PC-9 (cell line): ENCODE data around the gene OBI1.

Source experiments
- EZH2 ChIP-seq: fragments of 200-600 bp; sonication (generic); IDR thresholded peaks from 2 replicates; pipeline ENCODE4 v1.8.0; 2017; ENCODE audit warnings: antibody characterized with exemption, low read depth
- TF ChIP-seq, protein P1 (sequence below): fragments of 200-600 bp; sonication (generic); conservative IDR thresholded peaks from 2 replicates; pipeline ENCODE4 v1.6.1; 2017; ENCODE audit warnings: mixed run types, antibody characterized with exemption, mild to moderate bottlenecking, moderate library complexity

DNA sequence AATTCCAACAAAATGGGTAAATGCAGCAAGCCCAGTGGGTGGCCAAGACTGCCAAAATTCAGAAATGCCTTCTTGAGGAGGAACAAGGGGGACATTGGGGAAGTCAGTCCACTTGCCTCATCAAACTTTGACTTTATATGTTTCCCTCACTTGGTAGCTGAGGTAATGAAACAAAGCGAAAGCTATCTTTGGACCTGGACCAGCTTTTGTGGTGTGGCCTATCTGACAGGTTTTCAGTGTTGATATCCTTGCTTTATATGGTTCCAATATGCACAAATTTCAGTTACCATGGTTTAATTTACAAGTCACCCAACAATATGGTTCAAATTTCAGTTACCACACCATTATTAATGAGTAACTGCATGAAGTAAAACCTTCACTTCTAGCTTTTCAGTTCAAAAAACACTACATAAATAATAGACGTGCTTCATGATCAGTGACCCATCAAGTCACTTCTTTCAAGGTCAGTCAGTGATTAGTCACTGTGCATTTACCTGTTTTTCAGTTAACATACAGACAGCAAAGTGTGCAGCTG lies 38.0 kb downstream of the OBI1 start:
- TF ChIP-seq, protein P1, sequence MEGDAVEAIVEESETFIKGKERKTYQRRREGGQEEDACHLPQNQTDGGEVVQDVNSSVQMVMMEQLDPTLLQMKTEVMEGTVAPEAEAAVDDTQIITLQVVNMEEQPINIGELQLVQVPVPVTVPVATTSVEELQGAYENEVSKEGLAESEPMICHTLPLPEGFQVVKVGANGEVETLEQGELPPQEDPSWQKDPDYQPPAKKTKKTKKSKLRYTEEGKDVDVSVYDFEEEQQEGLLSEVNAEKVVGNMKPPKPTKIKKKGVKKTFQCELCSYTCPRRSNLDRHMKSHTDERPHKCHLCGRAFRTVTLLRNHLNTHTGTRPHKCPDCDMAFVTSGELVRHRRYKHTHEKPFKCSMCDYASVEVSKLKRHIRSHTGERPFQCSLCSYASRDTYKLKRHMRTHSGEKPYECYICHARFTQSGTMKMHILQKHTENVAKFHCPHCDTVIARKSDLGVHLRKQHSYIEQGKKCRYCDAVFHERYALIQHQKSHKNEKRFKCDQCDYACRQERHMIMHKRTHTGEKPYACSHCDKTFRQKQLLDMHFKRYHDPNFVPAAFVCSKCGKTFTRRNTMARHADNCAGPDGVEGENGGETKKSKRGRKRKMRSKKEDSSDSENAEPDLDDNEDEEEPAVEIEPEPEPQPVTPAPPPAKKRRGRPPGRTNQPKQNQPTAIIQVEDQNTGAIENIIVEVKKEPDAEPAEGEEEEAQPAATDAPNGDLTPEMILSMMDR, result no peak
- TF ChIP-seq EZH2, result no peak
